Measurements from ENCODE around the gene TTC16. TPM values are rescaled to one million over a fixed set of nuclear protein-coding genes. Genes with fewer than 3 reads are reported as not detected.

Gene TTC16
- total and polyA plus RNA-seq, 2 donors (not counting 3 experiments of a cell fraction or from before 2014, with no cell fraction given) = not detected

- no peak overlapping the region for H3K4me2 ChIP-seq (ENCODE audit: insufficient read depth, low read length)
- H3K36me3 ChIP-seq (ENCODE audit: control insufficient read depth in 2 of 2, extremely low read depth in 1 of 2, insufficient read depth in 2 of 2, low read length in 2 of 2) = peaks cover 0 to 12% of the 10 kb centered on the region in 2 experiments
- intact Hi-C loops (cut with micrococcal nuclease) = no loop called here
- no peak overlapping the region for H3K27ac ChIP-seq (ENCODE audit: insufficient read depth, low read depth, low read length)
- no peaks in the 10 kb centered on the region for H3K9me1 ChIP-seq (replicated peaks; ENCODE audit: control insufficient read depth, extremely low read depth, insufficient read depth, low read length)
- no peaks in the 10 kb centered on the region for H3K9me3 ChIP-seq (replicated peaks; ENCODE audit: control insufficient read depth, insufficient read depth, low read length)
- CTCF ChIA-PET = interaction anchor here (1.4 to 1.9 kb wide), 2 partner anchors 14 to 139 kb away, joined by 3 to 6 read pairs; partner anchors contain the start of genes PTRH1 and TTC16
- FAIRE-seq = no peak
- dilution Hi-C loops (cut with MboI; ENCODE audit: extremely low pct_ligation_motif_present, low sequenced_read_pairs) = no loop called here
- no peaks in the 10 kb centered on the region for H3K27me3 ChIP-seq (ENCODE audit: control insufficient read depth in 2 of 2, insufficient read depth in 2 of 2, low read length in 2 of 2)
- DNase-seq (ENCODE audit: low read depth, low spot score) = no peak
- H2AFZ ChIP-seq (ENCODE audit: low read depth, low read length) = no peak overlapping the region
- H3K4me3 ChIP-seq (replicated peaks in 1 of 3; ENCODE audit: insufficient read depth in 1 of 3, low read depth in 1 of 3, low read length in 3 of 3) = no peak overlapping the region
- peaks cover 6% of the 10 kb centered on the region for H3K4me1 ChIP-seq (ENCODE audit: control insufficient read depth, extremely low read depth, insufficient read depth, low read length)
- peaks cover 2% of the 10 kb centered on the region for H3K79me2 ChIP-seq (ENCODE audit: control insufficient read depth, insufficient read depth, low read length)
- H3K9ac ChIP-seq (replicated peaks; ENCODE audit: extremely low read depth, insufficient read depth, low read length) = no peak overlapping the region
- TF ChIP-seq MYC (IDR thresholded peaks at IDR 0.05; ENCODE audit: low read depth, low read length) (no peak), MAX (IDR thresholded peaks at IDR 0.05; ENCODE audit: insufficient read depth, insufficient read length) (no peak), POLR2AphosphoS5 (IDR thresholded peaks at IDR 0.05; ENCODE audit: insufficient read depth, low read depth, low read length) (no peak), FOS (IDR thresholded peaks at IDR 0.05; ENCODE audit: borderline replicate concordance, insufficient read depth, low read length) (no peak), GATA2 (IDR thresholded peaks at IDR 0.05; ENCODE audit: insufficient read depth, insufficient read length, low read depth, low read length) (no peak), CTCF (IDR thresholded peaks at IDR 0.05; ENCODE audit: extremely low read depth in 1 of 2, insufficient read depth in 1 of 2, low read depth in 1 of 2, low read length in 2 of 2) (no peak), POLR2A (IDR thresholded peaks at IDR 0.05; ENCODE audit: low read depth, low read length) (no peak), EZH2 (IDR thresholded peaks at IDR 0.05; ENCODE audit: borderline replicate concordance, low read depth, low read length, severe bottlenecking) (no peak), JUN (IDR thresholded peaks at IDR 0.05; ENCODE audit: borderline replicate concordance, insufficient read depth, insufficient read length, low read depth) (no peak)
- H4K20me1 ChIP-seq (replicated peaks; ENCODE audit: control insufficient read depth, extremely low read depth, insufficient read depth, low read length) = no peaks in the 10 kb centered on the region
- POLR2A ChIA-PET = no interaction called here
- no TSS peak for BruUV-seq (replicated peaks)
Observed at GRCh38 chr9:127729522-127730256, 13.8 kb downstream of the TTC16 start.
